GM19467 (cell line): ENCODE results near the gene IL36G.
"Not testable (repeated sequence)": the region's sequence is repeated elsewhere in the genome, so short reads cannot be mapped to it uniquely, and the experiment has no call there.

Source experiments
- ATAC-seq: cut with Tn5 transposase; IDR thresholded peaks from one replicate; pipeline ENCODE4 v1.9.1; 2021; ENCODE audit warnings: mild to moderate bottlenecking, moderate library complexity; ENCODE audit not compliant: unreplicated experiment

IL36G gene

GRCh38 chr2:112977559-112978056, at the start of gene IL36G:
IL36G (plus strand) TSS chr2:112978006; CDS start chr2:112978639, 633 bp downstream.
- ATAC-seq = no peak

DNA sequence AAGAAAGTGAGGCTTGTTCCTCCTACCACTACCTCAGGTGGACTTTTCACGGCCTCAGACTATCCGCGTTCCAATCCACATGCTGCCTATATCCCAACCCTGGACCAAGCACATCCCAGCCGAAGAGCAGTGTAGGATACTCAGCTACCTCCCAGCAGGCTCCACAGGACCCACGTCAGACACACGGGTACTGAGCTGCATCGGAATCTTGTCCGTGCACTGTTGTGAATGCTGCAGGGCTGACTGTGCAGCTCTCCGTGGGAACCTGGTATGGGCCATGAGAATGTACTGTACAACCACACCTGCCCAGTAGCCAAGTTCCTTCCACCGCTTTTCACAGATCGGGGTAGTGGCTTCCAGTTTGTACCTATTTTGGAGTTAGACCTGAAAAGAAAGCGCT, 44.5 kb upstream of the IL36G start:
- no peak for ATAC-seq

DNA sequence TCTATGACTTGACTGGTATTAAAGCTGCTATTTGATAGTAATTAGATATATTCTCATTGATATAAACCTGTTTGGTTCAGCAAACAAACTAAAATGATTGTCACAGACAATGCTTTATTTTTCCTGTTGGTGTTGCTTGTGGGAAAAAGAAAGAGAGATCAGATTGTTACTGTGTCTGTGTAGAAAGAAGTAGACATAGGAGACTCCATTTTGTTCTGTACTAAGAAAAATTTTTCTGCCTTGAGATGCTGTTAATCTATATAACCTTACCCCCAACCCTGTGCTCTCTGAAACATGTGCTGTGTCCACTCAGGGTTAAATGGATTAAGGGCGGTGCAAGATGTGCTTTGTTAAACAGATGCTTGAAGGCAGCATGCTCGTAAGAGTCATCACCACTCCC, 43.7 kb upstream of the IL36G start:
- not testable (repeated sequence) for ATAC-seq

- no peak for ATAC-seq
Measured at GRCh38 chr2:112936927-112937232, 40.9 kb upstream of the IL36G start.

- ATAC-seq = no peak
Measured at GRCh38 chr2:112938904-112939303, 38.9 kb upstream of the IL36G start.

DNA sequence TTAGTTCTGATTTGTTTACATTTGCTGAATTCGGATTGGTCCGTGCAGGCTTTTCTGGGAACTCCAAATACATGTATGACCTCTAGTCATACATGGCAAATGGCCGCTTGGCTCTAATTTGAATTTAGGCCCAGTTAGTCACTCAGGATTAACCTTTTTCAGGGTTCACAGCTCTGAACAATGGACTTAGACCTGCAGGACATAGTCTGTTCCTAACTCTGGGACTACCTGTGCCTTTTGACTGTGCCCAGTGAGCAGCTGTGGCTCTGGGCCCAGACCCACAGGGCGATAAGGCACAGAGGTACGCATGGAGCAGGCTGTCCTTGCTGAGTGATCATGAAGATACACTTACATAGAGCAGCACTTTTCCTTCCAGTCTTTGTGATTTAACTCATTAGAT, 38.4 kb upstream of the IL36G start:
- ATAC-seq = no peak

- ATAC-seq = no peak
Measured at GRCh38 chr2:112940859-112941625, 36.8 kb upstream of the IL36G start.

DNA sequence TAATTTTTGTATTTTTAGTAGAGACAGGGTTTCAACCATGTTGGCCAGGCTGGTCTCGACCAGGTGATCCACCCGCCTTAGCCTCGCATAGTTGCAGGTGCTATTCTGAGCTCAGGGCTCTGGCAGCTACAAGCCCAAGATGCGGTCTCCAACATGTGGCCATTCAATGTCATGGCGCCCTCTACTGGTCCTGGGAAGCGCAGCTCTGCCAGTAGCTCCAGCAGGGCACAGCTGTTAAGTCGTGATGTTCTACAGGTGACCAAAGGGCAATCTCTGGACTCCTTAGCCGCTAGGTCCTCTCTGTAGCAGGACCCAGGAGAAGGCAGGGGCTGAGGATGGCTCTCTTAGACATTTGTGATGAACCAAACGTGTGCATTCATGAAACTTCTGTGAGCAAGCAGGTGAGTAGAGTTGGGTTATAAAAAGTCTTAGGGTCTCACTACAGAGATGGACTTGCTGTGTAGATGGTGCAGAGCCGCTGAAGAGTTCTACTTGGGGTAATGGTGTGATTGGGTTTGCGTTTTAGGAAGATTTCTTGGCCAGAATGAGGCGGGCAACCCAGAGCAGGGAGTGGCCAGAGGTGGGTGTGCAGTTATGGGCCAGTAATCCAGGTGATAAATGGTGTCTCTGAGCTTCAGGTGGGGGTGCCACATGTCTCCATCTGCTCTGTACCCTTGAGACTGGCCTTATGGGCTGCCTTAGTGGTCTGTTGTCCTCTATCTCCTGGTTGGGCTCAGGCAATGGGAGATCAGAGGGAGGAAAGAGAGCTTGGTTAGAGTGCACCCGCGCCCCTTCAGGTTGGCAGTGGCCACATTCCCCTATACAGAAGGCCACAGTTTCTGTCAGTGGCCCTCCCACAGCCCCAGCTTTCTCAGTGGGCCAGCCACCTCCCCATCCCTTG, 35.8 kb upstream of the IL36G start:
- peak; percentile 67 for ATAC-seq

DNA sequence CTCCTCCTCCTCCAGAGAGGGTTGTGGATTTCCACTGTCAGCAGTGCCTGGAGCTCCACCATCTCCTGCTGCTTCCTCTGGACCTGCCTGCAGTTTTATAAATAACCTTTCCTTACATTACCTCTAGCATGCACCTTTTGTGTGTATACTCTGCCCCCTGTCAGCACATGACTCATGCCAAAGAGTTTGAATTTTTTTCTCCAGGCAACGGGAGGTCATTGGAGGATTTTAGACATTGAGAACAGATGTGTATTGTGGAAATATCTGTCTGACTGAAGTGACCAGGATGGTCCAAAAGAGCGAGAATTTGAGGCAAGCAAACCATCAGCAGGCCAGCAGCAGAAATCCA, 35.2 kb upstream of the IL36G start:
- no peak for ATAC-seq

DNA sequence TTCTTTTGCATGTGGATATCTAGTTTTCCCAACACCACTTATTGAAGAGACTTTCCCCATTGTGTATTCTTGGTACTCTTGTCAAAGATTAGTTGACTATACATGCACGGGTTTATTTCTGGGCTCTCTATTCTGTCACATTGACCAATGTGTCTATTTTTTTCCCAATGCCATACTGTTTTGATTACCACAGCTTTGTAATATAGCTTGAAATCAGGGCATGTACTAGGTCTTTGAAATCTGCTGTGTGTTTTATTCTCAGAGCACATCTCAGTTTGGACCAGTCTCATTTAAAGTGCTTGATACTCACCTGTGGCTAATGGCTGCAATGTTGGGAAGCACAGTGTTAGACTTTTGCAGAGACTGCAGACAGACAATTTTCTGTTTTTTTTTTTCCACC, 32.8 kb upstream of the IL36G start:
- no peak for ATAC-seq

DNA sequence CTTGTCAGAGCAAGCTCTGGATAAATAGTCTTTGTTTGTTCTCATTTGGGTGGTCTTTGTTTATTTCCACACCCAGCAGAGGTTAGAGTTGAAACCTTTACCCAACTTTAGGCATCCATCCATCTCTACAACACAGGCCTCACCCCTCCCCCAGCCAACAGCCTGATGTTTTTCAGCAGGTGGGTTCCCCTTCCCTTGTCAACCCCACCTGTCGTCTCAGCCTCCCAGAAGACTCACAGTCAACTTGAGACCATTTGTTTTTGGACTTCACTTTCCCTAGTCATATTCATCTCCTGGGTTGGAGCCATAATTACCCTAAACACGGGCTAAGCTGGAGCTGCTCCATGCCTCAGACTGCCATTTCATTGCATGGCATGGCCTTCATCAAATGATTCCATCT, 31.7 kb upstream of the IL36G start:
- no peak for ATAC-seq

GRCh38 chr2:112947374-112947773, 30.4 kb upstream of the IL36G start:
- no peak for ATAC-seq

GRCh38 chr2:112949456-112949855, 28.4 kb upstream of the IL36G start:
- no peak for ATAC-seq

DNA sequence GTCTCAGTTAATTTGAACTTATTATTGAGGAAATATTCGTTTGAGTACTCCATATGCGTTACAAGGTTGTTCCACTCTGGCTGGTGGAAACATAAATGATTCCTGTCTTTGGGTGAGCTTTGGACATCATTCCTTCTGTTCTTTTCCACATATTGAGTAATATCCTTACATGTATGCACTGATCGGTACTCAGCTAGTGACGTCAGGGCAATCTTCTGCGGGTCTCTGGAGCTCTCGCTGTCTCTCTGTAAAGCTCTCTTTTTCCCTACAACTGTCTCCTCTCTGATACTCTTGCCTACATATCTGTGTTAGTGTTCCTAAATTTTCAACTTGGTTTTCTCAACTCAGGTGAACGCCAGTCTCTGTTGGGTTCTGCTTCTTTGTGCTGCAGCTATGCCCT, 23.4 kb upstream of the IL36G start:
- ATAC-seq = no peak

DNA sequence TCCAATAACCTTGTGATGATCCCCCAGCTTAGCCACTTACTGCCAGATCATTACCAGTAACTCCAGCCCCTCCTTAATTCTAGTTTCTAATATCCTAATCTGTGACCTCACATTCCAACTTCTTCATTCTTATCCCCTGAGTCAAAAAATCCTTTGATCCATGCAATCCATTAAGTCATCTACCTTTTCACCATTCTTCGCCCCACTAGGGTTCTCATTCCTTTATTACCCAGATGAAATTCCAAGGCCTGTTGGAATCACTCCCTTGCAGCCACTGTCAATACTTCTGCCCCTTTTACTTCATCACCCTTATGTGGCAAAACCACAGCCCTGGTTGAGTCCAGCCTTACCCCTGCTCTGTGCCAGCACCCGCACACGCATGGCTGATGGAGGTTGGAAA, 20.3 kb upstream of the IL36G start:
- ATAC-seq = no peak

GRCh38 chr2:112958428-112959108, 19.2 kb upstream of the IL36G start:
- ATAC-seq = no peak

GRCh38 chr2:112959109-112959812, 18.5 kb upstream of the IL36G start:
- no peak for ATAC-seq

DNA sequence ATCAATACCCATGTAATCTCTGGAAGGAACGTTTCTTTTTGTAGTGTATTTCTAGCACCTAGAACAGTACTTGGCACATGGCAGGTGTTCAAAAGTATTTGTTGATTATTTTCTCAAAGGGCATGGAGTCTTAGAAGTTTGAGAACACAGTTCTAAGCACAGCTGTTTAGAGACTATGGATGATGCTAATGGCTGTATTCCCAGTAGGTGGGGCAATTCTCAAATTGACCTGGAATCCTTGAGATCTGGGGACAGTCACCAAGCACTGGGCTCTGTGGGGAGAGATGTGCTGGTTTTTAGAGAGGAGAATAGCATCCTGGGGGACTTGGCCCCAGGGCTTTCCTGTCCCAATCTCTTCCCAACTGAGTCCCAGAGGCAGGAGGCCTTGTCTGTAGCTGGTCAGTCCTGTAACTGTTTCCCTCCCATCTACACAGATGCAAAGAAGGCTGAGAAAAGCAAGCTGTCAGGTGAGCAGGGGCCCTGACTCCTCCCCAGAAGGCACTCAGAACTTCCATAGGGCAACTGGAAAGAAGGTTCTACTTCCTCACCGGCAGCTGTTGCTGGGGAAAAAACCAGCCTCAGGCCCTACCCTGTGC, 17.5 kb upstream of the IL36G start:
- no peak for ATAC-seq

DNA sequence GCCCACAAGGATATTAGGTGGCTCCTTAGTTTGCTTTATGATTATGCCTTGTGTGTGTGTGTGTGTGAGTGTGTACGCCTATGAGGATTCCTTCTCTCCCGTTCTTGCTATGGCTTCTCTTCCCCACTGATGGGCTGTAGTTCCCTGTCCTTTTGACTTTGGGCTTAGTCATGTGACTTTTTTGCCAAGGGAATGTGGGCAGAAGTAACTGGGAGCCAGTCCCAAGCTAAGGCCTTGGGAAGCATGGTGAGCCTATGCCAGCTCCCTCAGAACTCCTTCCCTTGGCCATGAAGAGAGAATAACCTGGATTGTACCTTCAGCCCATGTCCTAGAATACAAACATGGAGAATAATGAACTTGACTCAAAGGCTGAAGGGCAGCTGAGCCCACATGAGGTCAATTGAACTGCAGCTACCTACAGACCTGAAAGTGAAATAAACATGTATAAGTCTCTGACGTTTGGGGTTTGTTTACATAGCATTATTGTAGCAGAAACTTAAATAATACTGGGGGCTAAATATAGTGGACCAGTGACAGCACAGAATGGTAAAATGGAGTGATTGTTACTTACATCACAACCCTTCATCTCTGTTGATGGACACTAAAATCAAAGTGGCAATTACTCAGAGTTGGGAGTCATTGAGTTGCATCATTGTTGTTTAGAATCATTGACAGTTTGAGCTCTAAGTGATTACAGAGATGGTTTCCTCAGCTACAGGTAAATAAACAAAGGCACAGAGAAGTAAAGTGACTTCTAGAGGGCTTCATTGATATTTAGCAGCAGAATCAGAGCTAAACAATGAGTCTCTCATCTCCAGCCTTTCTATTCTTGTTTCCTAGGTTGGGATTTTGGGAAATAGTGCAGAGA, 15.3 kb upstream of the IL36G start:
- ATAC-seq = no peak

GRCh38 chr2:112967023-112967422, 10.8 kb upstream of the IL36G start:
- ATAC-seq = no peak
